HCT116 (cell line): Measurements from ENCODE around the gene ACTN1. TPM values are rescaled to one million over a fixed set of nuclear protein-coding genes. Genes with fewer than 3 reads are reported as not detected.

Experiments
- ATAC-seq: fragments of 200-7000 bp; cut with Tn5 transposase; 2 replicates; pipeline ENCODE4 v1.9.1; 2020; ENCODE audit warnings: mild to moderate bottlenecking, moderate library complexity
- BruUV-seq: library from RNA; stranded (reverse); fragments of 400-500 nt; replicated peaks from 2 replicates; lab custom pipeline; 2021; lab: Mats Ljungman, UMichigan
- CTCF ChIA-PET: fragments of 300-600 bp; sonication (Branson Sonifier 250); formaldehyde crosslinking; loops from one replicate; lab custom pipeline; 2021; ENCODE audit warnings: antibody characterized with exemption; lab: Charles Lee
- POLR2A ChIA-PET: fragments of 300-600, 350-600 bp; sonication (Branson Sonifier 250); formaldehyde crosslinking; loops from one replicate; lab custom pipeline; 2021; ENCODE audit warnings: antibody characterized with exemption; lab: Charles Lee
- RAD21 ChIA-PET, 2 experiments: fragments of 300-600 bp; sonication (Branson Sonifier 250); formaldehyde crosslinking; loops; one replicate each; lab custom pipeline; 2023; ENCODE audit warnings: low total read pairs in 2 of 2; ENCODE audit not compliant: uncharacterized antibody in 2 of 2, unreplicated experiment in 2 of 2, low non-redundant PET in 1 of 2; lab: Charles Lee
- DNase-seq: peaks from one replicate; pipeline ENCODE4 v3.0.0-alpha.2; 2010; ENCODE audit warnings: low read depth, low spot score
- H2AFZ ChIP-seq: fragments of 200-600 bp; shearing (Covaris generic), sonication (generic); 2 replicates; pipeline ENCODE4 v1.6.1; 2017; ENCODE audit warnings: low read depth, mixed run types, mixed read lengths, antibody characterized with exemption, low read length; ENCODE audit not compliant: poor library complexity, severe bottlenecking
- H3K27ac ChIP-seq: 2 replicates; pipeline ENCODE4 v1.5.1; 2012; ENCODE audit warnings: low read depth, low read length
- H3K27me3 ChIP-seq: fragments of 200-600 bp; sonication (generic); 2 replicates; pipeline ENCODE4 v1.6.1; 2016; ENCODE audit warnings: mixed run types, low read length, mixed read lengths; ENCODE audit not compliant: insufficient read depth
- H3K36me3 ChIP-seq, 2 experiments: fragments of 200-500 bp in 1 of 2; fragments of 200-600 bp in 1 of 2; sonication (Bioruptor generic) in 1 of 2; sonication (generic) in 1 of 2; 2 replicates each; pipeline versions ENCODE4 v1.5.1 to v1.6.1; 2014 to 2016; ENCODE audit warnings: low read length in 2 of 2, inconsistent platforms in 1 of 2, mixed read lengths in 1 of 2, mixed run types in 1 of 2; ENCODE audit not compliant: insufficient read depth in 2 of 2, control insufficient read depth in 1 of 2
- H3K4me1 ChIP-seq, 2 experiments: fragments of 200-600 bp in 1 of 2; sonication (generic) in 1 of 2; 2 replicates each; pipeline versions ENCODE4 v1.5.1 to v1.6.1; 2012 to 2017; ENCODE audit warnings: low read length in 2 of 2, inconsistent platforms in 1 of 2, mild to moderate bottlenecking in 1 of 2, mixed read lengths in 1 of 2, mixed run types in 1 of 2, moderate library complexity in 1 of 2; ENCODE audit not compliant: insufficient read depth in 2 of 2, control insufficient read depth in 1 of 2
- H3K4me2 ChIP-seq: fragments of 200-600 bp; sonication (generic); 2 replicates; pipeline ENCODE4 v1.6.1; 2017; ENCODE audit warnings: mixed run types, low read length, mixed read lengths
- H3K4me3 ChIP-seq, 2 experiments: fragments of 200-600 bp in 1 of 2; sonication (generic) in 1 of 2; replicated peaks in 1 of 2; 2 replicates each; pipeline ENCODE4 v1.5.1; 2011 to 2016; ENCODE audit warnings: low read length in 2 of 2, control low read depth in 1 of 2, low read depth in 1 of 2, mild to moderate bottlenecking in 1 of 2, mixed read lengths in 1 of 2, mixed run types in 1 of 2
- H3K79me2 ChIP-seq: fragments of 200-600 bp; sonication (generic); 2 replicates; pipeline ENCODE4 v1.6.1; 2017; ENCODE audit warnings: mild to moderate bottlenecking, mixed run types, low read length, moderate library complexity, mixed read lengths; ENCODE audit not compliant: insufficient read depth
- H3K9ac ChIP-seq: fragments of 200-600 bp; sonication (generic); 2 replicates; pipeline ENCODE4 v1.6.1; 2016; ENCODE audit warnings: low read length, mixed read lengths
- H3K9me2 ChIP-seq: fragments of 200-600 bp; sonication (generic), shearing (Covaris generic); 2 replicates; pipeline ENCODE4 v1.6.1; 2017; ENCODE audit warnings: mixed run types, mild to moderate bottlenecking, moderate library complexity; ENCODE audit not compliant: insufficient read depth
- H3K9me3 ChIP-seq, 2 experiments: fragments of 200-500 bp in 1 of 2; fragments of 200-600 bp in 1 of 2; sonication (Bioruptor generic) in 1 of 2; sonication (generic) in 1 of 2; 2 replicates each; pipeline ENCODE4 v1.6.1; 2014 to 2017; ENCODE audit warnings: low read length in 2 of 2, mixed read lengths in 2 of 2, inconsistent platforms in 1 of 2, low read depth in 1 of 2, mild to moderate bottlenecking in 1 of 2, mixed run types in 1 of 2, moderate library complexity in 1 of 2; ENCODE audit not compliant: control insufficient read depth in 1 of 2, insufficient read depth in 1 of 2
- H4K20me1 ChIP-seq: fragments of 200-600 bp; sonication (generic), shearing (Covaris generic); 2 replicates; pipeline ENCODE4 v1.6.1; 2017; ENCODE audit warnings: mixed run types, mild to moderate bottlenecking, moderate library complexity; ENCODE audit not compliant: insufficient read depth
- CEBPB ChIP-seq: IDR thresholded peaks from 2 replicates; pipeline ENCODE4 v1.6.1; 2012; ENCODE audit warnings: low read depth
- EGR1 ChIP-seq: IDR thresholded peaks from 2 replicates; pipeline ENCODE4 v1.6.1; 2012; ENCODE audit warnings: low read depth
- JUND ChIP-seq: IDR thresholded peaks from 2 replicates; pipeline ENCODE4 v1.6.1; 2012
- POLR2AphosphoS5 ChIP-seq: IDR thresholded peaks from 2 replicates; pipeline ENCODE4 v1.6.1; 2011; ENCODE audit warnings: mild to moderate bottlenecking, low read depth, low read length, moderate library complexity
- RAD21 ChIP-seq: IDR thresholded peaks from 2 replicates; pipeline ENCODE4 v1.6.1; 2012; ENCODE audit warnings: low read depth, mild to moderate bottlenecking
- SIN3A ChIP-seq: IDR thresholded peaks from 2 replicates; pipeline ENCODE4 v1.6.1; 2012; ENCODE audit warnings: low read depth
- SP1 ChIP-seq: IDR thresholded peaks from 2 replicates; pipeline ENCODE4 v1.6.1; 2012; ENCODE audit warnings: low read depth
- ZFX ChIP-seq: fragments of 450-650 bp; IDR thresholded peaks from 2 replicates; pipeline ENCODE4 v1.6.1; 2017
- intact Hi-C: fragments of 100-400 bp; cut with micrococcal nuclease; formaldehyde crosslinking; loops from 2 replicates; pipeline ENCODE4 v1.10.0; 2022
- total RNA-seq: library from RNA; stranded (reverse); gene quantifications from one replicate; pipeline ENCODE4 v1.2.1, GENCODE V29; 2021; ENCODE audit not compliant: unreplicated experiment
- TF ChIP-seq, protein P1 (sequence below): IDR thresholded peaks from 2 replicates; pipeline ENCODE4 v1.6.1; 2012
- TF ChIP-seq, protein P2 (sequence below): IDR thresholded peaks from 2 replicates; pipeline ENCODE4 v1.6.1; 2012; ENCODE audit warnings: low read depth
- TF ChIP-seq, protein P3 (sequence below), 3 experiments: fragments of 200-600 bp in 1 of 3; sonication (generic) in 1 of 3; IDR thresholded peaks in 2 of 3; conservative IDR thresholded peaks in 1 of 3; 2 replicates each; pipeline ENCODE4 v1.5.1; 2012 to 2017; ENCODE audit warnings: low read depth in 2 of 3, low read length in 2 of 3, antibody characterized with exemption in 1 of 3, borderline replicate concordance in 1 of 3, control low read depth in 1 of 3, mild to moderate bottlenecking in 1 of 3, mixed read lengths in 1 of 3, mixed run types in 1 of 3, moderate library complexity in 1 of 3; ENCODE audit not compliant: insufficient read depth in 1 of 3

Gene ACTN1
- total RNA-seq, 1 experiment from 2014 or later: 123 TPM

DNA sequence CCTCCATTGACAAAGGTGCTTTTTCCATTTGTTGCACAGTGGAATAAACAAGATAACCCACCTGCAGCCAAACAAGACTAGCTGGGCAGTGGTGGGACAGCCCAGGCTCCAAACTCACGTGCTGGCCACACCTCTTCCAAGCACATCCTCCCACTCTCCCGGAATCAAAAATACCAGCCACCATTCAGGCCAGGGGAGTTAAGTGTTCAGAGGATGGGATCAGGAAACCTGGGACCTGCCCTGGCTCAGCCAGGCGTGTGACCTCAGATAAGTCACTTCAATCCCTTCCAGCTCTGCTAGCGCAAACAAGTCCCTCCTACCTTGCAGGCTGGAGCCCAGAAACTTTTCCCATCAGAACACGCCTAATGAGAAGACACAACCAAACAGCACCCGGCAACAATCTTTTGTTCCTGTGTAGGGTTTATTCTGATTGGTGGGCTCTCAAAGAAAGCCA is 43.3 kb downstream of the ACTN1 start:
- intact Hi-C loops: no loop called here
- RAD21 ChIA-PET: no interaction called here
- Histone ChIP-seq H3K79me2 (peaks cover 82% of the 10 kb centered on the region), H4K20me1 (peaks cover 3% of the 10 kb centered on the region; the same call in 1 of the 2 replicates), H3K27ac (no peak overlapping the region), H3K4me1 (peaks cover 40 to 44% of the 10 kb centered on the region in 2 experiments), H3K36me3 (no peaks in the 10 kb centered on the region), H2AFZ (no peak overlapping the region), H3K4me3 (no peak overlapping the region), H3K27me3 (no peaks in the 10 kb centered on the region), H3K4me2 (no peak overlapping the region), H3K9me2 (no peaks in the 10 kb centered on the region), H3K9ac (no peak overlapping the region), H3K9me3 (no peaks in the 10 kb centered on the region)
- POLR2A ChIA-PET: no interaction called here
- TF ChIP-seq SP1 (no peak), CEBPB (no peak), JUND (no peak), ZFX (no peak), SIN3A (no peak), POLR2AphosphoS5 (no peak), RAD21 (no peak), EGR1 (no peak)
- TF ChIP-seq, protein P1, sequence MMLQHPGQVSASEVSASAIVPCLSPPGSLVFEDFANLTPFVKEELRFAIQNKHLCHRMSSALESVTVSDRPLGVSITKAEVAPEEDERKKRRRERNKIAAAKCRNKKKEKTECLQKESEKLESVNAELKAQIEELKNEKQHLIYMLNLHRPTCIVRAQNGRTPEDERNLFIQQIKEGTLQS: no peak
- TF ChIP-seq, protein P2, sequence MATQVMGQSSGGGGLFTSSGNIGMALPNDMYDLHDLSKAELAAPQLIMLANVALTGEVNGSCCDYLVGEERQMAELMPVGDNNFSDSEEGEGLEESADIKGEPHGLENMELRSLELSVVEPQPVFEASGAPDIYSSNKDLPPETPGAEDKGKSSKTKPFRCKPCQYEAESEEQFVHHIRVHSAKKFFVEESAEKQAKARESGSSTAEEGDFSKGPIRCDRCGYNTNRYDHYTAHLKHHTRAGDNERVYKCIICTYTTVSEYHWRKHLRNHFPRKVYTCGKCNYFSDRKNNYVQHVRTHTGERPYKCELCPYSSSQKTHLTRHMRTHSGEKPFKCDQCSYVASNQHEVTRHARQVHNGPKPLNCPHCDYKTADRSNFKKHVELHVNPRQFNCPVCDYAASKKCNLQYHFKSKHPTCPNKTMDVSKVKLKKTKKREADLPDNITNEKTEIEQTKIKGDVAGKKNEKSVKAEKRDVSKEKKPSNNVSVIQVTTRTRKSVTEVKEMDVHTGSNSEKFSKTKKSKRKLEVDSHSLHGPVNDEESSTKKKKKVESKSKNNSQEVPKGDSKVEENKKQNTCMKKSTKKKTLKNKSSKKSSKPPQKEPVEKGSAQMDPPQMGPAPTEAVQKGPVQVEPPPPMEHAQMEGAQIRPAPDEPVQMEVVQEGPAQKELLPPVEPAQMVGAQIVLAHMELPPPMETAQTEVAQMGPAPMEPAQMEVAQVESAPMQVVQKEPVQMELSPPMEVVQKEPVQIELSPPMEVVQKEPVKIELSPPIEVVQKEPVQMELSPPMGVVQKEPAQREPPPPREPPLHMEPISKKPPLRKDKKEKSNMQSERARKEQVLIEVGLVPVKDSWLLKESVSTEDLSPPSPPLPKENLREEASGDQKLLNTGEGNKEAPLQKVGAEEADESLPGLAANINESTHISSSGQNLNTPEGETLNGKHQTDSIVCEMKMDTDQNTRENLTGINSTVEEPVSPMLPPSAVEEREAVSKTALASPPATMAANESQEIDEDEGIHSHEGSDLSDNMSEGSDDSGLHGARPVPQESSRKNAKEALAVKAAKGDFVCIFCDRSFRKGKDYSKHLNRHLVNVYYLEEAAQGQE: no peak
- TF ChIP-seq, protein P3, sequence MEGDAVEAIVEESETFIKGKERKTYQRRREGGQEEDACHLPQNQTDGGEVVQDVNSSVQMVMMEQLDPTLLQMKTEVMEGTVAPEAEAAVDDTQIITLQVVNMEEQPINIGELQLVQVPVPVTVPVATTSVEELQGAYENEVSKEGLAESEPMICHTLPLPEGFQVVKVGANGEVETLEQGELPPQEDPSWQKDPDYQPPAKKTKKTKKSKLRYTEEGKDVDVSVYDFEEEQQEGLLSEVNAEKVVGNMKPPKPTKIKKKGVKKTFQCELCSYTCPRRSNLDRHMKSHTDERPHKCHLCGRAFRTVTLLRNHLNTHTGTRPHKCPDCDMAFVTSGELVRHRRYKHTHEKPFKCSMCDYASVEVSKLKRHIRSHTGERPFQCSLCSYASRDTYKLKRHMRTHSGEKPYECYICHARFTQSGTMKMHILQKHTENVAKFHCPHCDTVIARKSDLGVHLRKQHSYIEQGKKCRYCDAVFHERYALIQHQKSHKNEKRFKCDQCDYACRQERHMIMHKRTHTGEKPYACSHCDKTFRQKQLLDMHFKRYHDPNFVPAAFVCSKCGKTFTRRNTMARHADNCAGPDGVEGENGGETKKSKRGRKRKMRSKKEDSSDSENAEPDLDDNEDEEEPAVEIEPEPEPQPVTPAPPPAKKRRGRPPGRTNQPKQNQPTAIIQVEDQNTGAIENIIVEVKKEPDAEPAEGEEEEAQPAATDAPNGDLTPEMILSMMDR (IDR thresholded peaks at IDR 0.05 in 2 of 3, conservative IDR thresholded peaks at IDR 0.05 in 1 of 3; ENCODE audit: borderline replicate concordance in 1 of 3, insufficient read depth in 1 of 3, low read depth in 2 of 3, low read length in 2 of 3): no peak
- ATAC-seq (no peak), DNase-seq (no peak)
- BruUV-seq: no TSS peak
- CTCF ChIA-PET: interaction anchor here (0.7 kb wide), 1 partner anchor 194 kb away, joined by 3 read pairs; no protein-coding TSS in a partner anchor
